Activated CD4-positive, alpha-beta T cell treated with anti-CD3 and anti-CD28 coated beads for 36 hours (primary cell): ENCODE measurements around the gene ADGRB3. TPM values are rescaled to one million over a fixed set of nuclear protein-coding genes. Genes with fewer than 3 reads are reported as not detected.

Experiments used
- ATAC-seq: fragments of 200-7000 bp; cut with Tn5 transposase; one replicate; pipeline ENCODE4 v1.10.0; 2021; ENCODE audit warnings: mild to moderate bottlenecking, moderate library complexity
- CTCF ChIA-PET: fragments of 350-600 bp; sonication (Branson Sonifier 250); formaldehyde crosslinking; loops from one replicate; lab custom pipeline; 2021; ENCODE audit warnings: antibody characterized with exemption; lab: Charles Lee
- POLR2A ChIA-PET: fragments of 350-600 bp; sonication (Branson Sonifier 250); formaldehyde crosslinking; loops from one replicate; lab custom pipeline; 2021; ENCODE audit warnings: antibody characterized with exemption, inconsistent platforms; lab: Charles Lee
- DNase-seq: peaks from one replicate; pipeline ENCODE4 v3.0.0-alpha.2; 2020
- H3K27ac Mint-ChIP-seq: one replicate; pipeline ENCODE4 v1.8.0; 2021; ENCODE audit warnings: mixed read lengths
- H3K27me3 Mint-ChIP-seq: one replicate; pipeline ENCODE4 v1.8.0; 2021; ENCODE audit warnings: mixed read lengths
- H3K36me3 Mint-ChIP-seq: one replicate; pipeline ENCODE4 v1.8.0; 2021; ENCODE audit warnings: low read depth, mixed read lengths
- H3K4me1 Mint-ChIP-seq: one replicate; pipeline ENCODE4 v1.8.0; 2021; ENCODE audit warnings: mixed read lengths
- H3K4me3 Mint-ChIP-seq: one replicate; pipeline ENCODE4 v1.8.0; 2021; ENCODE audit warnings: mild to moderate bottlenecking, moderate library complexity, mixed read lengths
- H3K9me3 Mint-ChIP-seq: one replicate; pipeline ENCODE4 v1.8.0; 2021; ENCODE audit warnings: low read depth, mixed read lengths
- intact Hi-C, 2 experiments: fragments of 100-400 bp; cut with DNase I in 1 of 2; cut with micrococcal nuclease in 1 of 2; formaldehyde crosslinking; loops; one replicate each; pipeline versions ENCODE4 v1.14.2 to v1.15.1; 2022 to 2024; cut with DNase I, micrococcal nuclease
- total RNA-seq, 2 experiments: library from RNA; stranded (reverse); gene quantifications; one replicate each; pipeline ENCODE4 v1.2.3, GENCODE V29; 2021

Gene ADGRB3
- total RNA-seq, 2 experiments from 2014 or later = not detected

DNA sequence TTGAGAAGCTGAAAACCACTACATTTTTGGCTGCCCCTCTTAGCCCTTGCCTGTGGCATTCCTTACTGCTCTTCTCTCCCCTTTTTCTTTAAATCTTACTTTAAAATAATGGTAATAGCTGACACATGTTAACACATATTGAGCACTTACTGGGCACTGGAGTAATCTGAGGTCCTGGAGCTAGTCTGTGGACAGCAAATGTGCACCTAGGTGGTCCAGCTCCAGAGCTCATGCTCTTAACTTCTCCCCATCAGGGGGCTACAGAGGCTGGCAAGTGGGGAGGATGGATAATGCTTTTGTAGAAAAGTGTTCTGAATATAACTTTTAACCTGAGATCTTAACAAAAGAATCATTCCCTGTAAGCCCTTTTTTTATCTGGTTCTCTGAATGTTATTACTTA is 74.8 kb downstream of the ADGRB3 start:
- intact Hi-C loops = no loop called here
- ChIA-PET CTCF (interaction anchor here (0.8 kb wide), 1 partner anchor 639 kb away, joined by 3 read pairs; no protein-coding TSS in a partner anchor), POLR2A (no interaction called here)
- no peaks in the 10 kb centered on the region for H3K27me3 Mint-ChIP-seq
- H3K4me1 Mint-ChIP-seq = no peaks in the 10 kb centered on the region
- no peaks in the 10 kb centered on the region for H3K36me3 Mint-ChIP-seq
- H3K27ac Mint-ChIP-seq = no peak overlapping the region
- H3K9me3 Mint-ChIP-seq = no peaks in the 10 kb centered on the region
- no peak overlapping the region for H3K4me3 Mint-ChIP-seq
- no peak for ATAC-seq
- no peak for DNase-seq

DNA sequence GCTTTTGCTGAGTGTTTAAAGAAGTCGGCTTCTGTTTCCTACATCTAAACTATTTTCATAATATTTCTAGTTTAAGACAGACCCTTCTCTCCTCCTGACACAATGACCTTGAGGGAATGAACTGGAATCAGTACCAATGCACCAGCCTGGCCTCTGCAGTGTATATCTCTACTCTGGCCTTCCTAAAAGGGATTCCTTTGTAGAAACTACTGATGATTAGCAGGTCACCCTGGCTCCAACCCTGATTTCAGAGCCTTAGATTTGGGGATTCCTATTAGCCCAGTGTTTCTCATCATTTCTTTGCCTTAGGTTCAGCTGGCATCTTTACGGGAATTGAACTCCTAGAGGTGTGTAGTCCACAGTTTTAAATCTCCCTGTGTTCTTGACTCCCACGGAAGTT is 75.4 kb downstream of the ADGRB3 start:
- intact Hi-C loops = no loop called here
- no peaks in the 10 kb centered on the region for H3K36me3 Mint-ChIP-seq
- no peak overlapping the region for H3K27ac Mint-ChIP-seq
- ATAC-seq (no peak), DNase-seq (no peak)
- no peaks in the 10 kb centered on the region for H3K9me3 Mint-ChIP-seq
- no peaks in the 10 kb centered on the region for H3K4me1 Mint-ChIP-seq
- CTCF ChIA-PET = no interaction called here
- no peak overlapping the region for H3K4me3 Mint-ChIP-seq
- H3K27me3 Mint-ChIP-seq = no peaks in the 10 kb centered on the region
- POLR2A ChIA-PET = no interaction called here

DNA sequence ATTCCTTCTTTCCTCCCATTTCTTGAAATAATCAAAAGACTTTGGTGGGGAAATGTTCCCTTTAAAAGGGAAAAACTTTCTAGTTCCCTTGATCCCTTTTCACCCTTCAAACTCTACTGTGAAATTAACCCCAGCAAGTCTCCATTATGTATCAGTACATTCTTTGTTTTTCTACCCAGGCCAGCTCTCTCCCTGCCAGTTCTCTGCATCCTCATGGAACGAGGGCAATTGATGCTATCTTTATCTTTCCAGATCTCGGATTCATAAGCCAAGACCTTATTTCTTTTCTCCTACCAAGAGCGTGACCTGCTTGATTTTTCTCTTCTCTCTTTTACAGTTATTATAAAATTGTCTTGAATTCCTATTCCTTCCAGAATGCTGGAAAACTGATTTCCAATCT is 75.8 kb downstream of the ADGRB3 start:
- Mint-ChIP-seq H3K9me3 (no peaks in the 10 kb centered on the region), H3K4me1 (no peaks in the 10 kb centered on the region), H3K36me3 (no peaks in the 10 kb centered on the region), H3K27me3 (no peaks in the 10 kb centered on the region), H3K27ac (no peak overlapping the region), H3K4me3 (no peak overlapping the region)
- intact Hi-C loops = no loop called here
- ATAC-seq (no peak), DNase-seq (no peak)
- POLR2A ChIA-PET = no interaction called here
- CTCF ChIA-PET = no interaction called here

DNA sequence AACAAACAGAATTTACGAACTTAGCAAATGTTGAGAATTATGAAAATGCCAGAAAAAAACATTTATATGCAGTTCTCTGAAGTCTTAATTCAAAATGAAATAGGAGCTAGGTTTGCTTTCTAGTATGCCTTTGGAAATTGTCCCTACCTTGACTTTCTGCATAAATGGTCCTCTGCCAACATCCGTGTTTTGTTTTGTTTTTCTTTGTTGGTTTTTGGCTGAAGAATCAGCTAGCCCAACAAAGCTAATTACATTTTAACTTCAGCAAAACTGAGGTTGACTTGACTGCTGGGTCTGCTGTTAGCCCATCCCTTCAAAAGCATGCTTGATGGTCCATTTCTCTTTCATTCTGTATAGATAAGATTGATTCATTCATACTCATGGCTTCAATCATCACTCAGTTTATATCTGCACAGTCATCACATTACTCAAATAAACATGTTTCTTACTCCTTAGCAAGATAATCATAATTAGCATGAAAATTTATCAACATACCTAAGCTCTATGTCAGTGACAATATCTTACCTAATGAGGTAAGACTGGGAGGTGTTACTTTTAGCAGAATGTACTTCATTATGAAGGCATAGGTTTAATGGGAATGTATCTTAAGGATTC is 76.4 kb downstream of the ADGRB3 start:
- CTCF ChIA-PET = no interaction called here
- DNase-seq (no peak), ATAC-seq (no peak)
- intact Hi-C loops = no loop called here
- POLR2A ChIA-PET = no interaction called here
- no peak overlapping the region for H3K27ac Mint-ChIP-seq
- no peaks in the 10 kb centered on the region for H3K36me3 Mint-ChIP-seq
- no peaks in the 10 kb centered on the region for H3K4me1 Mint-ChIP-seq
- H3K9me3 Mint-ChIP-seq = no peaks in the 10 kb centered on the region
- H3K27me3 Mint-ChIP-seq = no peaks in the 10 kb centered on the region
- no peak overlapping the region for H3K4me3 Mint-ChIP-seq

DNA sequence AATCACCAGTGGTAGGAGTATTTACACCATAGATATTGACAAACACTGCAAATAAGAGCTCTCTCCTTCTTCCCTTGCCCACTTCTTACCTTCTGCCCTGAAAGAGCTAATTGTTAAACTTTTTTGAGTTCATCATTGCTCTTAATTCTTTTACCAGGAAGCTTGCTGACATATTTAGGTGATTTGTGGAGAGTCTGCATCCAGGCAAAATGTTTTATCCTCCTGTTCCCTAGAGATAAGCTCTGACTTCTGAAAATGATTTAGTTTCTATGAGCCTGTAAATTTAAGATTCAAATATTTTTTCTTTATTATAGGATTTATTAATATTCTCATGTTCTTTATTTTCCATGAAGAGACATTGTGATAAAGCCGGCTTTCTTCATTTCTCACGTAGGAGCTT is 81.5 kb downstream of the ADGRB3 start:
- Mint-ChIP-seq H3K27ac (no peak overlapping the region), H3K27me3 (no peaks in the 10 kb centered on the region), H3K36me3 (no peaks in the 10 kb centered on the region), H3K4me1 (no peaks in the 10 kb centered on the region), H3K9me3 (peaks cover 2% of the 10 kb centered on the region), H3K4me3 (no peak overlapping the region)
- no peak for DNase-seq
- intact Hi-C loops = no loop called here
- ChIA-PET CTCF (no interaction called here), POLR2A (no interaction called here)
- no peak for ATAC-seq

DNA sequence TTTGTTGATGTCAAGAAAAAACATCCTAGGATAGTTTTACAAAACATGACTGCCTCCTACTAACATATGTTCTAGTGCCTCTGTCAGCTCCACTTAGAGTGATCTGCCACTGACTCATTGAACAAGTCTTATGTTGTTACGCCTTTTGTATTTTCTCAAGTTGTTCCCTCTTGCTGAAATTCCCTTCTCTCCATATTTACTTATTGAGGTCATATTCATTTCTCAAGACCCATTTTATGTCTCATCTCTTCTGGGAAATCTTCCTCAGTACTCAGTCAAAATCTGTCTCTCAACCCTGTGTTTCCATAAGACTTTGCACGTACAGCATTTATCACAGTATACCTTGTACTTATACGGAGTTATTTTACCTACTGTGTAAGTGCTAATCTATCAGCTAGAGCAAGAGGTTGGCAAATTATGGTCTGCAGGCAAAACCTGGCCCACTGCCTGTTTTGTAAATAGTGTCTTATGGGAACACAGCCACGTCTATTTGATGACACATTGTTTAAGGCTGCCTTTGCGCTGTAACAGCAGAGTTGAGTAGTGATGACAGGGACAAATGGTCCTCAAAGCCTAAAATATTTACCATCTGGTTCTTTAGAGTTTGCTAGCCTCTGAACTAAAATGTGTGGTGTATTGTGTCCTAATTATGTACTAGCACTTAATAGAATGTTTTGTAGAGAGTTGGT is 83.4 kb downstream of the ADGRB3 start:
- H3K27ac Mint-ChIP-seq = no peak overlapping the region

DNA sequence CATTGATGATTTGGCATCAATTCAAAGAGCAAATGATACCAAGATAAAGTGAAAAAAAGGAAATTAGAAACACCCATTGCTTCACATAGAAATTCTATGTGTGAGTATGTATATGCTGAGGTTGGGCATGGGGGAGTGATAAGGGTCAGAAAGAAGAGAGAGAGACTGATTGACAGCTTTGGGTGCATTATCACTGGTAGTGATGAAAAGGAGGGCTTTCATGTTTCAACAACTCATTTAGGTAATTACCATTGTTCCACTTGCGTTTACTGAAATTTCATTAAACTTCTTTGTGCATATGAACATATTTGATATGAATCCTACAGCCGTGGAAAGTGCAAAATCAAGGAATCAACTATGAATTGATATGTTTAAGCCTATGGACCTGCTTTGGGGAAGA is 84.7 kb downstream of the ADGRB3 start:
- intact Hi-C loops = no loop called here
- Mint-ChIP-seq H3K27ac (no peak overlapping the region), H3K27me3 (no peaks in the 10 kb centered on the region), H3K9me3 (peaks cover 2% of the 10 kb centered on the region), H3K4me1 (no peaks in the 10 kb centered on the region), H3K36me3 (no peaks in the 10 kb centered on the region), H3K4me3 (no peak overlapping the region)
- DNase-seq (no peak), ATAC-seq (no peak)
- CTCF ChIA-PET = no interaction called here
- POLR2A ChIA-PET = no interaction called here

More for the DNA sequence above, 83.4 kb downstream of the ADGRB3 start:
- Mint-ChIP-seq H3K36me3 (no peaks in the 10 kb centered on the region), H3K9me3 (peaks cover 2% of the 10 kb centered on the region), H3K4me1 (no peaks in the 10 kb centered on the region), H3K4me3 (no peak overlapping the region), H3K27me3 (no peaks in the 10 kb centered on the region)
- ATAC-seq = no peak
- ChIA-PET POLR2A (no interaction called here), CTCF (no interaction called here)
- DNase-seq = no peak
- intact Hi-C loops = no loop called here

DNA sequence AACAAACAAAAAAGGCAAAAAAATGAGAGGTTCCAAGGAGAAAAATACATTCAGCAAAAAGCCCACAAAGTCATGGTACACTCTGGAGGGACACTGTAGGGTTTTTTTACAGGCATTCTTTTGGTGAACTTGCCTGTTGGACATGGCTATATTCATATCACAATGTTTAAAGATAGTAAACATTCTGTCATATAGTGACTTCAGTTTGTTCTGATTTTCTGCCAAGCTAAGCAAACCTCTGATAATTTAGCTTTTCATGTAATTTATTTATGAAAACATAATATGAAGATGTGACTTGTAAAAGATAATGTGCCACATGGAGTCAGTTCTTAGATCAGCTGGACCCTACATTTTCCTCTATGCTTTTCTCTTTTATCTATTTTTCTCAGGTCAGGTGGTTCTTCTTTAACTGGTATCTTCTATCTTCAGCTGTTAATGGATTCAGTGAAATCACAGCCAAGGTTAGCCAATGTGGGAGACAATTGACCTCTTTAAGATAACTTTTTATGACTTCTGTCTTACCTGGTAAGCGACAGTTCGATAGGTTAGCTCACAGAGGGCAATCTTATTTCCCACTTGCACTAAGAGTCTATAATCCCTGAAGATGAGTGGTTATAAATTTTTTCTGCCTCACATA is 87.9 kb downstream of the ADGRB3 start:
- ChIA-PET POLR2A (no interaction called here), CTCF (no interaction called here)
- intact Hi-C loops = no loop called here
- peaks cover 2% of the 10 kb centered on the region for H3K9me3 Mint-ChIP-seq
- H3K36me3 Mint-ChIP-seq = no peaks in the 10 kb centered on the region
- ATAC-seq = no peak
- H3K4me3 Mint-ChIP-seq = no peak overlapping the region
- H3K27ac Mint-ChIP-seq = no peak overlapping the region
- H3K4me1 Mint-ChIP-seq = no peaks in the 10 kb centered on the region
- H3K27me3 Mint-ChIP-seq = no peaks in the 10 kb centered on the region
- no peak for DNase-seq

DNA sequence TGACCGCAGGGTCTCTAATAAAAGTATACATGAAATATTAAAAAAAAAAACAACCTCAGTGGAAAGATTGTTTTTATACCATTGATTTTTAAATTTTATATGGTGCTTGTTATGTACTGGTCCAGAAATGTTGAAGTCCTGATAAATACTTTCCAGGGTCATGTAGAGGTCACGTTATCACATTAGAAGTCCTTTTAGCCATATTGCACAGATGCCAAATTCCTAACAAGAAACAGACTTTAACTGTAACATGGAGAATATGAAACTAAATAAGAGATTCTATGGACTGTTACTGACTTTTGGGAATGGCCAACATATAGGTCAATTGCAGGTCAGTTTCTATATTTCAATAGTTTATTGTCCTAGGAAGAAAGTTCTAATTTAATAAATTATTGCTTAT is 89.0 kb downstream of the ADGRB3 start:
- POLR2A ChIA-PET = no interaction called here
- Mint-ChIP-seq H3K36me3 (no peaks in the 10 kb centered on the region), H3K9me3 (peaks cover 2% of the 10 kb centered on the region), H3K27ac (no peak overlapping the region), H3K4me1 (no peaks in the 10 kb centered on the region), H3K27me3 (no peaks in the 10 kb centered on the region), H3K4me3 (no peak overlapping the region)
- no peak for DNase-seq
- CTCF ChIA-PET = no interaction called here
- intact Hi-C loops = no loop called here
- ATAC-seq = no peak

DNA sequence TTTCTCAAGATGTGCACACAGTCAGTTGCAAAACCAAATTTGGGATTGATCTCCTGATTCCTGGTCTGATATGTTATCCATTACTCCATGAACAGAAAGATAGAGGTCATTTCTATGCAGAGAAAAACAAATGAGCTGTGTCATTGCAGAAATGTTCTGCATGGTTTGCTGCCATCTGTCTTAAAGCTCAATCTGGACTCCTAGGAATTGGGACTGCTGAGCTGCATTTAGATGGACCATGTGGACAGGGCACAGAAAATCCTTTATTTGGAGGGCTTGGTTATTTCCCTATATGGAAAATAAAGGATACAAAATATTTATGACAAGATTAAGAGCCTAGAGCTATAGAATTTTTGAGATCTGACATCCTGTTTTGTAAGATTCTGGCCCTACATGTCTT is 91.3 kb downstream of the ADGRB3 start:
- DNase-seq (no peak), ATAC-seq (no peak)
- CTCF ChIA-PET = no interaction called here
- POLR2A ChIA-PET = no interaction called here
- Mint-ChIP-seq H3K4me3 (no peak overlapping the region), H3K36me3 (no peaks in the 10 kb centered on the region), H3K9me3 (no peaks in the 10 kb centered on the region), H3K27me3 (no peaks in the 10 kb centered on the region), H3K27ac (no peak overlapping the region), H3K4me1 (no peaks in the 10 kb centered on the region)
- intact Hi-C loops = no loop called here

DNA sequence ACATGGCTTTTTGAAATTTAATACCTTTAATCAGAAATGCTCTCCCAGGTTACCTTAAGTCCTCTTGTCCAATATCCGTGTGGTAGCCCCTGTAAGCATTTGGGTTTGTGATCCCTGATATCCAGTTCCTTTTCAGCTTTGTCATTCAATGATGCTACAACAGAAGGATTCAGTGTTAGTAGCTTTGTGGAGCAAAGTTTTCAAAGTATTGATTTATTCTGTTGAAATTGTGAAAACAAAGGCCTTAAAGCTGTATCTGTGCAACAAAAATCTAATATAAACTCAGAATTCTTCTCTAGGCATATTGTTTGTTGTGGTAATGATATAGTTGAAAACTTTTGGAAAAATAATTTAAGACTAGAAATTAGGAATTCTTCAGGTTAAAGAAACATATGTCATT is 91.9 kb downstream of the ADGRB3 start:
- no peak for DNase-seq
- Mint-ChIP-seq H3K9me3 (no peaks in the 10 kb centered on the region), H3K4me1 (no peaks in the 10 kb centered on the region), H3K4me3 (no peak overlapping the region), H3K27me3 (no peaks in the 10 kb centered on the region), H3K27ac (no peak overlapping the region), H3K36me3 (no peaks in the 10 kb centered on the region)
- ATAC-seq = no peak
- CTCF ChIA-PET = no interaction called here
- POLR2A ChIA-PET = no interaction called here
- intact Hi-C loops = no loop called here

DNA sequence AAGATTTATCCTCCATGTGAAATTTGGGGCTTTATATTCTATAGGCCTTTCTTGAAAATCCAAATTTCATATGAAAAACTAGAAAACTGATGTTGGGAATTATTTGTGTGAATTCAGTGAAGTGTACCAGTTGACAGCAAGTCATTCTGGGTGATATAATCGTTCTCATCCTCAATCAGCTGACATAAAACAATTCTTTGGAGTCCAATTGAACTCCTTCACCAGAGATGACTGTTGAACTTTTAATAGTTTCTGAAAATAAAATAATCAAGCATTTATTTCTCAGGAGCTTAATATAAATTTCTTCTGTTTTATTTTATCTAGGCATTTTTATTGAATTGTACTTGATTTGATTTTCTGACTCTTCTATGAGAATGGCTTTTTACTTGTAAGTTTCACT is 92.6 kb downstream of the ADGRB3 start:
- H3K9me3 Mint-ChIP-seq = no peaks in the 10 kb centered on the region
- no peak overlapping the region for H3K27ac Mint-ChIP-seq
- H3K27me3 Mint-ChIP-seq = no peaks in the 10 kb centered on the region
- ChIA-PET CTCF (no interaction called here), POLR2A (no interaction called here)
- intact Hi-C loops = no loop called here
- no peaks in the 10 kb centered on the region for H3K4me1 Mint-ChIP-seq
- no peak overlapping the region for H3K4me3 Mint-ChIP-seq
- DNase-seq (no peak), ATAC-seq (no peak)
- no peaks in the 10 kb centered on the region for H3K36me3 Mint-ChIP-seq
